Erythroblast (primary cell): ENCODE measurements around the gene EIF4A2.

ENCODE experiments used
- GATA1 ChIP-seq: IDR thresholded peaks from 2 replicates; pipeline ENCODE4 v1.6.1; 2011; ENCODE audit warnings: low read depth, mild to moderate bottlenecking, control low read depth, low read length, moderate library complexity
- POLR2A ChIP-seq: IDR thresholded peaks from 2 replicates; pipeline ENCODE4 v1.6.1; 2011; ENCODE audit warnings: mild to moderate bottlenecking, low read length

DNA sequence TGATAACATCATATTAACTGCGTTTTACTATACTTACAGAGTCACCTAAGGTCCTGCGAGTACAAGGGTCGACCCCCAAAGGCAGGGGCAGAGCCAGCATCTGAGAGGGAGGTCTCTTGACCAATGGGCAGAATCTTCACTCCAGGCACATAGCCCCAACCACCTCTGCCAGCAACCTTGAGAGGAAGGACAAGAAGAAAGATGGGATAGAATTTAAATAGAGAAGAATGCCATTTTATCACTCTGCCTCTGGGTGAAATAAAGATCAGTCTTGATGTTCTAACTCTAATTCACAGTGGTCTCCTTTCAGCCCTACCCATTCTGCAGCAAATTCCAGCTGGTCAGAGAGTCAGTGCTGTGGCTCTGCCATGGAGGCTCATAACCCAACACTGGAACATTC, 39.7 kb upstream of the EIF4A2 start:
- TF ChIP-seq POLR2A (no peak), GATA1 (no peak)
